K562 (cell line): ENCODE measurements around the gene TMC1. TPM values are rescaled to one million over a fixed set of nuclear protein-coding genes. Genes with fewer than 3 reads are reported as not detected.

Experiments used
- ATAC-seq: fragments of 200-7000 bp; cut with Tn5 transposase; 3 replicates; pipeline ENCODE4 v1.9.1; 2020; ENCODE audit warnings: moderate library complexity
- BruUV-seq: library from RNA; stranded (reverse); fragments of 400-500 nt; replicated peaks from 2 replicates; lab custom pipeline; 2021; lab: Mats Ljungman, UMichigan
- CTCF ChIA-PET: fragments of 300-600 bp; formaldehyde crosslinking; extraction: SDS; loops from one replicate; lab custom pipeline; 2021; ENCODE audit warnings: low intra/inter-chr PET ratio; lab: Yijun Ruan, JAX
- POLR2A ChIA-PET: fragments of 300-600, 350-650 bp; sonication (Branson Sonifier 250); formaldehyde crosslinking; extraction: SDS; loops from one replicate; lab custom pipeline; 2021; ENCODE audit warnings: antibody characterized with exemption, inconsistent platforms; lab: Yijun Ruan, JAX
- DNase-seq, 4 experiments: peaks; one replicate each; pipeline versions ENCODE4 v3.0.0 to v3.0.0-alpha.2; 2011 to 2018; ENCODE audit warnings: low spot score in 3 of 4, mixed read lengths in 3 of 4; ENCODE audit errors: extremely low read depth in 1 of 4
- FAIRE-seq: peaks from 2 replicates; lab custom pipeline; 2011; peaks lifted over from hg19 to GRCh38; lab: Jason Lieb, UNC
- H2AFZ ChIP-seq: 2 replicates; pipeline ENCODE4 v1.6.0; 2011; ENCODE audit warnings: low read depth, low read length, control low read depth, inconsistent platforms
- H3K27ac ChIP-seq: fragments of 200-600 bp; 3 replicates; pipeline ENCODE4 v1.8.0; 2011; ENCODE audit warnings: low read depth, mild to moderate bottlenecking, control low read depth, inconsistent platforms, low read length, moderate library complexity, mixed read lengths; ENCODE audit errors: extremely low read depth
- H3K27me3 ChIP-seq, 2 experiments: fragments of 300-600 bp in 1 of 2; 2 replicates in 1 of 2; 3 replicates in 1 of 2; pipeline versions ENCODE4 v1.6.0 to v1.8.0; 2011; ENCODE audit warnings: inconsistent platforms in 2 of 2, low read length in 2 of 2, mild to moderate bottlenecking in 1 of 2, mixed read lengths in 1 of 2, moderate library complexity in 1 of 2; ENCODE audit not compliant: control insufficient read depth in 2 of 2, insufficient read depth in 2 of 2
- H3K36me3 ChIP-seq: fragments of 300-600 bp; 3 replicates; pipeline ENCODE4 v1.8.0; 2011; ENCODE audit warnings: mild to moderate bottlenecking, low read length, inconsistent platforms; ENCODE audit not compliant: control insufficient read depth, insufficient read depth
- H3K4me1 ChIP-seq, 2 experiments: fragments of 200-600 bp in 1 of 2; replicated peaks in 1 of 2; 2 replicates in 1 of 2; 3 replicates in 1 of 2; pipeline versions ENCODE4 v1.5.1 to v1.8.0; 2011; ENCODE audit warnings: inconsistent platforms in 2 of 2, low read length in 2 of 2, mild to moderate bottlenecking in 1 of 2, mixed read lengths in 1 of 2, moderate library complexity in 1 of 2; ENCODE audit not compliant: control insufficient read depth in 2 of 2, insufficient read depth in 2 of 2
- H3K4me2 ChIP-seq: 2 replicates; pipeline ENCODE4 v1.6.1; 2011; ENCODE audit warnings: low read length, control low read depth, inconsistent platforms, mixed read lengths; ENCODE audit not compliant: insufficient read depth
- H3K4me3 ChIP-seq: fragments of 200-600 bp; sonication (generic), shearing (Covaris generic); 2 replicates; pipeline ENCODE4 v1.5.1; 2016; ENCODE audit warnings: control low read depth, inconsistent platforms
- H3K79me2 ChIP-seq: fragments of 200-600 bp; 3 replicates; pipeline ENCODE4 v1.8.0; 2011; ENCODE audit warnings: low read length, inconsistent platforms; ENCODE audit not compliant: control insufficient read depth, insufficient read depth
- H3K9ac ChIP-seq, 2 experiments: 2 replicates each; pipeline versions ENCODE4 v1.6.0 to v1.6.1; 2011; ENCODE audit warnings: low read depth in 2 of 2, low read length in 2 of 2, control low read depth in 1 of 2, inconsistent platforms in 1 of 2, mild to moderate bottlenecking in 1 of 2, mixed read lengths in 1 of 2; ENCODE audit not compliant: insufficient read depth in 1 of 2
- H3K9me1 ChIP-seq: one replicate; pipeline ENCODE4 v1.6.0; 2011; ENCODE audit warnings: inconsistent platforms, mild to moderate bottlenecking, low read length, moderate library complexity; ENCODE audit not compliant: control insufficient read depth, insufficient read depth
- H3K9me3 ChIP-seq: replicated peaks from 2 replicates; pipeline ENCODE4 v1.5.1; 2011; ENCODE audit warnings: low read depth, low read length, inconsistent platforms; ENCODE audit not compliant: control insufficient read depth, insufficient read depth
- H4K20me1 ChIP-seq: replicated peaks from 2 replicates; pipeline ENCODE4 v1.6.1; 2011; ENCODE audit warnings: low read length, inconsistent platforms, mixed read lengths; ENCODE audit not compliant: control insufficient read depth, insufficient read depth
- CREB3 ChIP-seq: fragments of 450-650 bp; conservative IDR thresholded peaks from 2 replicates; pipeline ENCODE4 v1.6.1; 2016; ENCODE audit warnings: missing genetic modification characterization, low read depth, mild to moderate bottlenecking, missing compliant biosample characterization, moderate library complexity
- EGR1 ChIP-seq: fragments of 450-650 bp; conservative IDR thresholded peaks from 2 replicates; pipeline ENCODE4 v1.6.1; 2017; ENCODE audit warnings: mild to moderate bottlenecking
- MCM2 ChIP-seq: fragments of 450-650 bp; IDR thresholded peaks from 2 replicates; pipeline ENCODE4 v1.6.1; 2017; ENCODE audit warnings: low read depth, mild to moderate bottlenecking
- NR1H2 ChIP-seq: sonication (generic); formaldehyde crosslinking; IDR thresholded peaks from 2 replicates; pipeline ENCODE4 v1.4.0; 2020; ENCODE audit warnings: mild to moderate bottlenecking, missing genetic modification reagents
- PHB2 ChIP-seq: fragments of 450-650 bp; IDR thresholded peaks from 2 replicates; pipeline ENCODE4 v1.6.1; 2017; ENCODE audit warnings: low read depth
- PHF21A ChIP-seq: fragments of 450-650 bp; IDR thresholded peaks from 2 replicates; pipeline ENCODE4 v1.6.1; 2017; ENCODE audit warnings: low read depth, borderline replicate concordance
- RBM22 ChIP-seq: fragments of 200-400 bp; formaldehyde crosslinking; IDR thresholded peaks from 2 replicates; pipeline ENCODE4 v1.6.1; 2018; ENCODE audit warnings: low read length, low read depth; ENCODE audit not compliant: poor library complexity, severe bottlenecking
- ZNF121 ChIP-seq: sonication (generic); formaldehyde crosslinking; conservative IDR thresholded peaks from 2 replicates; pipeline ENCODE4 v1.8.0; 2022; ENCODE audit warnings: missing genetic modification reagents
- ZNF282 ChIP-seq: sonication (generic); formaldehyde crosslinking; IDR thresholded peaks from 2 replicates; pipeline ENCODE4 v1.8.1; 2023; ENCODE audit warnings: missing genetic modification reagents
- ZNF449 ChIP-seq: fragments of 250-450 bp; sonication (Bioruptor Pico); IDR thresholded peaks from 2 replicates; pipeline ENCODE4 v1.8.0; 2022; ENCODE audit warnings: moderate library complexity, mild to moderate bottlenecking, inconsistent platforms
- ZNF507 ChIP-seq: conservative IDR thresholded peaks from 2 replicates; pipeline ENCODE4 v1.6.1; 2017; ENCODE audit warnings: missing genetic modification characterization, missing compliant biosample characterization
- ZNF583 ChIP-seq: fragments of 250-450 bp; sonication (Bioruptor Pico); IDR thresholded peaks from 2 replicates; pipeline ENCODE4 v1.4.0; 2020
- ZNF77 ChIP-seq: fragments of 250-450 bp; sonication (Bioruptor Pico); IDR thresholded peaks from 2 replicates; pipeline ENCODE4 v1.5.0; 2020
- WGBS: fragments of 100-300 bp; shearing (Covaris generic); methylation state at CpG from one replicate; pipeline ENCODE4 v1.1.6; 2016; ENCODE audit warnings: low coverage, mixed read lengths; ENCODE audit not compliant: insufficient coverage; ENCODE audit errors: missing lambda C conversion rate; 5-methylcytosine and 5-hydroxymethylcytosine counted together
- in situ Hi-C: fragments of 300-500 bp; cut with MboI; formaldehyde crosslinking; loops from 4 replicates; pipeline ENCODE4 v1.15.0; 2018; ENCODE audit warnings: inconsistent platforms, mixed read lengths
- intact Hi-C: fragments of 100-400 bp; cut with micrococcal nuclease; formaldehyde crosslinking; loops from 2 replicates; pipeline ENCODE4 v1.14.2; 2022
- polyA plus RNA-seq, 8 experiments: library from polyadenylated mRNA; depleted of rRNA in 4 of 8; stranded (reverse) in 5 of 8; unstranded in 3 of 8; fragments of >200 nt; fragmentation: Nextera tagmentation in 2 of 8; fragmentation: Illumina TruSeq in 1 of 8; extraction: Ambion mirVana in 2 of 8; extraction: Trizol in 1 of 8; gene quantifications; 2 replicates each; pipeline versions ENCODE4 v1.2.1 to v1.2.3, GENCODE V29; 2011 to 2014; ENCODE audit warnings: inconsistent platforms in 1 of 8, missing spikeins in 1 of 8
- total RNA-seq, 7 experiments: library from RNA; depleted of rRNA in 6 of 7; stranded (reverse); fragments of >200 nt in 6 of 7; fragmentation: Illumina TruSeq in 2 of 7; extraction: Trizol in 2 of 7; gene quantifications; 2 replicates each; pipeline versions ENCODE4 v1.2.1 to v1.2.3, GENCODE V29; 2011 to 2021; ENCODE audit warnings: low replicate concordance in 1 of 7
- TF ChIP-seq, protein P1 (sequence below): fragments of 250-450 bp; sonication (Bioruptor Pico); IDR thresholded peaks from 2 replicates; pipeline ENCODE4 v1.6.1; 2021; ENCODE audit warnings: mild to moderate bottlenecking
- TF ChIP-seq, protein P2 (sequence below), 2 experiments: fragments of 150-350 bp in 1 of 2; IDR thresholded peaks; 2 replicates each; pipeline ENCODE4 v1.6.1; 2012 to 2016; ENCODE audit warnings: low read depth in 2 of 2, low read length in 2 of 2, mild to moderate bottlenecking in 1 of 2, moderate library complexity in 1 of 2

The TMC1 gene
- total and polyA plus RNA-seq, 9 of the 15 experiments (the other 6 are each of a cell fraction or from before 2014, with no cell fraction given), result 0.10 to 0.15 TPM; not detected in 7

DNA sequence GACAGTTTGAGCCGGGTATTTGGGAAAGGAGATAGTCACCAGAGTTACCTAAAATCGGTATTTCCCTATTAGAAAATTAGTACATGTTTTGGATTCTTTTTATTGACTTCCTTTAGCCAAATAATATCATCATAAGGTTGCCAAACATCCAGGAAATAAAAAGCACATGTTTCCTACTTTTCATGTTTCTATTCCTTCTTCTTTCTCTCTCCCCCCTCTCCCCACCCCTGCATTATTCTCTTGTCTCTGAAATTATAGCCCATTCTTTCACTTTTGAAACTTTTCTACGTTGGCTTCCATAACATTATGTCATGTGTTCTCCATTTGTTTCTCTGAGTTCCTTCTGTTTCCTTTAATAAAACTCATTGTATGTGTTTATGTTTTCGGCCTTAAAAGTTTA is 269.6 kb downstream of the TMC1 start (continued):
- TF ChIP-seq EGR1 (no peak), ZNF507 (tag) (no peak)
- TF ChIP-seq, protein P1, sequence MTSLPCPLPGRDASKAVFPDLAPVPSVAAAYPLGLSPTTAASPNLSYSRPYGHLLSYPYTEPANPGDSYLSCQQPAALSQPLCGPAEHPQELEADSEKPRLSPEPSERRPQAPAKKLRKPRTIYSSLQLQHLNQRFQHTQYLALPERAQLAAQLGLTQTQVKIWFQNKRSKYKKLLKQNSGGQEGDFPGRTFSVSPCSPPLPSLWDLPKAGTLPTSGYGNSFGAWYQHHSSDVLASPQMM (CRISPR knock-in tag), result no peak

DNA sequence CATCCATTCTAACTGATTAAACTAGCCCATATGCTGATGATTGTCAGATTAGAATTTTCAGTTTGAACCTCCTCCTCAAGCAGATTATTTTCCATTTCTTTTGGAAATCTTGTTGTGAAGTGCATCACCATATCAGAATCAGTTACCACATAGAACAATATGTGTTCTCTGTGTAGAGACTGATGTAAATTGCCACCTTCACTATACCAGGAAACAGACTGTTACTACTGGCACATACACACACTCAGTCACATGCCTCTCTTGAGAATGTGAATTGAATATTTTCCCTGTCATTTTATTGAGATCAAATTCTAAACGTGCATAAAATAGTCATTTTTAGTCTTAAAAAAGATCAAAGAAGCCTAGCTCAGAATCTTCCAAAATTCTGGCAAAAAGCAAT is 270.0 kb downstream of the TMC1 start:
- CTCF ChIA-PET, result no interaction called here
- FAIRE-seq (no peak), ATAC-seq (no peak), DNase-seq (no peak)
- in situ Hi-C loops, result no loop called here
- no peaks in the 10 kb centered on the region; a peak in 1 of 5 replicates for H3K27me3 ChIP-seq
- H3K4me2 ChIP-seq, result no peak overlapping the region
- H3K9me3 ChIP-seq, result no peaks in the 10 kb centered on the region
- 0% methylated on average over 1 of the region's 1 CpG for WGBS
- no peaks in the 10 kb centered on the region for H4K20me1 ChIP-seq
- no peak overlapping the region for H2AFZ ChIP-seq
- no peaks in the 10 kb centered on the region for H3K9me1 ChIP-seq
- H3K79me2 ChIP-seq, result no peaks in the 10 kb centered on the region
- no TSS peak for BruUV-seq
- no peaks in the 10 kb centered on the region for H3K4me1 ChIP-seq
- no peak overlapping the region for H3K4me3 ChIP-seq
- POLR2A ChIA-PET, result no interaction called here
- no peak overlapping the region for H3K9ac ChIP-seq
- H3K27ac ChIP-seq, result no peak overlapping the region
- no peaks in the 10 kb centered on the region for H3K36me3 ChIP-seq
- intact Hi-C loops, result no loop called here
- TF ChIP-seq PHF21A, result no peak
- TF ChIP-seq ZNF583 (CRISPR knock-in tag), result no peak
- TF ChIP-seq MCM2, result no peak
- TF ChIP-seq NR1H2, result no peak
- TF ChIP-seq PHB2, result no peak
- TF ChIP-seq ZNF77 (CRISPR knock-in tag), result no peak
- TF ChIP-seq, protein P2, sequence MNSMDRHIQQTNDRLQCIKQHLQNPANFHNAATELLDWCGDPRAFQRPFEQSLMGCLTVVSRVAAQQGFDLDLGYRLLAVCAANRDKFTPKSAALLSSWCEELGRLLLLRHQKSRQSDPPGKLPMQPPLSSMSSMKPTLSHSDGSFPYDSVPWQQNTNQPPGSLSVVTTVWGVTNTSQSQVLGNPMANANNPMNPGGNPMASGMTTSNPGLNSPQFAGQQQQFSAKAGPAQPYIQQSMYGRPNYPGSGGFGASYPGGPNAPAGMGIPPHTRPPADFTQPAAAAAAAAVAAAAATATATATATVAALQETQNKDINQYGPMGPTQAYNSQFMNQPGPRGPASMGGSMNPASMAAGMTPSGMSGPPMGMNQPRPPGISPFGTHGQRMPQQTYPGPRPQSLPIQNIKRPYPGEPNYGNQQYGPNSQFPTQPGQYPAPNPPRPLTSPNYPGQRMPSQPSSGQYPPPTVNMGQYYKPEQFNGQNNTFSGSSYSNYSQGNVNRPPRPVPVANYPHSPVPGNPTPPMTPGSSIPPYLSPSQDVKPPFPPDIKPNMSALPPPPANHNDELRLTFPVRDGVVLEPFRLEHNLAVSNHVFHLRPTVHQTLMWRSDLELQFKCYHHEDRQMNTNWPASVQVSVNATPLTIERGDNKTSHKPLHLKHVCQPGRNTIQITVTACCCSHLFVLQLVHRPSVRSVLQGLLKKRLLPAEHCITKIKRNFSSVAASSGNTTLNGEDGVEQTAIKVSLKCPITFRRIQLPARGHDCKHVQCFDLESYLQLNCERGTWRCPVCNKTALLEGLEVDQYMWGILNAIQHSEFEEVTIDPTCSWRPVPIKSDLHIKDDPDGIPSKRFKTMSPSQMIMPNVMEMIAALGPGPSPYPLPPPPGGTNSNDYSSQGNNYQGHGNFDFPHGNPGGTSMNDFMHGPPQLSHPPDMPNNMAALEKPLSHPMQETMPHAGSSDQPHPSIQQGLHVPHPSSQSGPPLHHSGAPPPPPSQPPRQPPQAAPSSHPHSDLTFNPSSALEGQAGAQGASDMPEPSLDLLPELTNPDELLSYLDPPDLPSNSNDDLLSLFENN (IDR thresholded peaks at IDR 0.05; ENCODE audit: low read depth in 2 of 2, low read length in 2 of 2), result no peak
- TF ChIP-seq ZNF282 (CRISPR knock-in tag), result no peak
- TF ChIP-seq ZNF449 (CRISPR knock-in tag), result no peak
- TF ChIP-seq ZNF121, result no peak
- TF ChIP-seq CREB3, result no peak
- TF ChIP-seq RBM22, result no peak
